CD14-positive monocyte (primary cell): ENCODE results near the gene TYK2. TPM values are rescaled to one million over a fixed set of nuclear protein-coding genes. Genes with fewer than 3 reads are reported as not detected.
A peak's percentile ranks its signal among the peaks of the same experiment; 100 is the strongest.

Experiments used
- DNase-seq, 3 donors: peaks; one replicate each; pipeline ENCODE4 v3.0.0-alpha.2; 2011 to 2022
- H2AFZ ChIP-seq: 2 replicates; pipeline ENCODE4 v1.6.0; 2012; ENCODE audit warnings: mild to moderate bottlenecking, low read depth, low read length, inconsistent platforms; ENCODE audit not compliant: insufficient read depth, poor library complexity, severe bottlenecking
- H3K27ac ChIP-seq, 2 donors: 1 replicate in 1 of 2; 2 replicates in 1 of 2; pipeline ENCODE4 v1.5.1; 2012 to 2013; ENCODE audit warnings: low read length in 2 of 2, control low read depth in 1 of 2, inconsistent platforms in 1 of 2, low read depth in 1 of 2, mild to moderate bottlenecking in 1 of 2
- H3K27me3 ChIP-seq, 2 donors: one replicate each; pipeline versions ENCODE4 v1.6.0 to v1.6.1; 2011 to 2013; ENCODE audit warnings: low read length in 2 of 2; ENCODE audit not compliant: control insufficient read depth in 2 of 2, insufficient read depth in 2 of 2
- H3K36me3 ChIP-seq, 2 donors: replicated peaks in 1 of 2; 1 replicate in 1 of 2; 2 replicates in 1 of 2; pipeline versions ENCODE4 v1.5.1 to v1.6.1; 2012 to 2013; ENCODE audit warnings: low read length in 2 of 2, control low read depth in 1 of 2, inconsistent platforms in 1 of 2, mild to moderate bottlenecking in 1 of 2; ENCODE audit not compliant: insufficient read depth in 2 of 2, control insufficient read depth in 1 of 2
- H3K4me1 ChIP-seq, 2 donors: 1 replicate in 1 of 2; 2 replicates in 1 of 2; pipeline versions ENCODE4 v1.5.1 to v1.6.1; 2012 to 2013; ENCODE audit warnings: low read length in 2 of 2, control low read depth in 1 of 2, inconsistent platforms in 1 of 2, mild to moderate bottlenecking in 1 of 2, moderate library complexity in 1 of 2; ENCODE audit not compliant: insufficient read depth in 2 of 2, control insufficient read depth in 1 of 2
- H3K4me2 ChIP-seq: replicated peaks from 2 replicates; pipeline ENCODE3; 2012; ENCODE audit warnings: low read length, moderate library complexity, mild to moderate bottlenecking; ENCODE audit not compliant: poor library complexity, severe bottlenecking; ENCODE audit errors: extremely low read depth
- H3K4me3 ChIP-seq, 3 experiments: fragments of 200-600 bp in 1 of 3; sonication (generic) in 1 of 3; replicated peaks in 1 of 3; 1 replicate in 2 of 3; 2 replicates in 1 of 3; pipeline ENCODE4 v1.5.1; 2011 to 2013; ENCODE audit warnings: low read length in 3 of 3, mild to moderate bottlenecking in 3 of 3, control low read depth in 2 of 3, low read depth in 2 of 3, inconsistent platforms in 1 of 3, moderate library complexity in 1 of 3
- H3K79me2 ChIP-seq: 2 replicates; pipeline ENCODE4 v1.6.0; 2012; ENCODE audit warnings: mild to moderate bottlenecking, control low read depth, inconsistent platforms, low read length, moderate library complexity; ENCODE audit not compliant: insufficient read depth
- H3K9ac ChIP-seq: 2 replicates; pipeline ENCODE4 v1.6.0; 2017; ENCODE audit warnings: low read length, mild to moderate bottlenecking; ENCODE audit not compliant: insufficient read depth, poor library complexity, severe bottlenecking
- H3K9me3 ChIP-seq, 2 donors: replicated peaks in 1 of 2; 1 replicate in 1 of 2; 2 replicates in 1 of 2; pipeline versions ENCODE4 v1.5.1 to v1.6.1; 2012 to 2013; ENCODE audit warnings: low read length in 2 of 2, control low read depth in 1 of 2; ENCODE audit not compliant: control insufficient read depth in 1 of 2, insufficient read depth in 1 of 2
- H4K20me1 ChIP-seq: 2 replicates; pipeline ENCODE4 v1.6.0; 2012; ENCODE audit warnings: mild to moderate bottlenecking, low read length, control low read depth, moderate library complexity; ENCODE audit not compliant: insufficient read depth
- H3K27ac Mint-ChIP-seq, 7 donors: one replicate each; pipeline ENCODE4 v1.8.0; 2020; ENCODE audit warnings: mild to moderate bottlenecking in 7 of 7, mixed read lengths in 7 of 7, moderate library complexity in 6 of 7, inconsistent platforms in 2 of 7
- H3K27me3 Mint-ChIP-seq, 3 donors: one replicate each; pipeline ENCODE4 v1.8.0; 2021 to 2022; ENCODE audit warnings: low read depth in 3 of 3, mild to moderate bottlenecking in 3 of 3, mixed read lengths in 3 of 3, moderate library complexity in 3 of 3, inconsistent platforms in 1 of 3
- H3K36me3 Mint-ChIP-seq, 2 donors: one replicate each; pipeline ENCODE4 v1.8.0; 2020; ENCODE audit warnings: mixed read lengths in 2 of 2, inconsistent platforms in 1 of 2, mild to moderate bottlenecking in 1 of 2
- H3K4me1 Mint-ChIP-seq: one replicate; pipeline ENCODE4 v1.8.0; 2020; ENCODE audit warnings: mild to moderate bottlenecking, mixed read lengths
- H3K4me3 Mint-ChIP-seq, 2 donors: one replicate each; pipeline ENCODE4 v1.8.0; 2020; ENCODE audit warnings: mild to moderate bottlenecking in 2 of 2, mixed read lengths in 2 of 2, moderate library complexity in 1 of 2
- H3K9me3 Mint-ChIP-seq, 7 donors: one replicate each; pipeline ENCODE4 v1.8.0; 2020 to 2022; ENCODE audit warnings: mixed read lengths in 7 of 7, mild to moderate bottlenecking in 6 of 7, moderate library complexity in 6 of 7, inconsistent platforms in 2 of 7
- WGBS: methylation state at CpG from one replicate; pipeline ENCODE4 v1.1.5; 2013; ENCODE audit warnings: missing lambda C conversion rate; ENCODE audit not compliant: insufficient coverage; 5-methylcytosine and 5-hydroxymethylcytosine counted together
- intact Hi-C, 2 donors: fragments of 100-400 bp; cut with micrococcal nuclease; formaldehyde crosslinking; loops; one replicate each; pipeline versions ENCODE4 v1.15.0 to v1.15.1; 2023
- polyA plus RNA-seq, 3 donors: library from polyadenylated mRNA; depleted of rRNA in 1 of 3; unstranded in 2 of 3; stranded (reverse) in 1 of 3; fragments of 300-500 nt in 2 of 3; fragments of >200 nt in 1 of 3; fragmentation: Illumina TruSeq in 2 of 3; gene quantifications; 1 replicate in 2 of 3; 2 replicates in 1 of 3; pipeline ENCODE4 v1.2.3, GENCODE V29; 2012 to 2021
- TF ChIP-seq, protein P1 (sequence below): fragments of 200-600 bp; IDR thresholded peaks from one replicate; pipeline ENCODE4 v1.8.0; 2022; ENCODE audit warnings: antibody characterized with exemption, mild to moderate bottlenecking

TYK2 gene
- polyA plus RNA-seq, 3 donors = 82.9 to 441 (median 113) TPM

- Histone ChIP-seq H3K4me3 (no peak overlapping the region), H3K4me1 (peaks cover 80 to 93% of the 10 kb centered on the region in 2 donors), H3K4me2 (no peak overlapping the region), H3K27ac (peak overlapping the region in 1 of 2 donors; percentile 84), H3K9me3 (no peaks in the 10 kb centered on the region), H4K20me1 (no peaks in the 10 kb centered on the region), H3K36me3 (no peaks in the 10 kb centered on the region), H3K79me2 (no peaks in the 10 kb centered on the region), H3K27me3 (peaks cover 6 to 30% of the 10 kb centered on the region in 2 donors), H2AFZ (no peak overlapping the region), H3K9ac (peak overlapping the region; percentile 5)
- Mint-ChIP-seq H3K9me3 (peaks cover 3 to 23% (median 7%) of the 10 kb centered on the region in 7 donors), H3K4me1 (peaks cover 89% of the 10 kb centered on the region), H3K27ac (peak overlapping the region; percentile 85 to 99 (median 97)), H3K27me3 (peaks cover 42 to 73% (median 57%) of the 10 kb centered on the region in 3 donors), H3K36me3 (peaks cover 22 to 34% of the 10 kb centered on the region in 2 donors), H3K4me3 (peak overlapping the region; percentile 10 to 53)
- DNase-seq = no peak
- intact Hi-C loops = loop anchor here in 1 of 2 donors (10.0 kb wide), 1 partner anchor 1138 kb away; no protein-coding TSS in a partner anchor
- TF ChIP-seq, protein P1, sequence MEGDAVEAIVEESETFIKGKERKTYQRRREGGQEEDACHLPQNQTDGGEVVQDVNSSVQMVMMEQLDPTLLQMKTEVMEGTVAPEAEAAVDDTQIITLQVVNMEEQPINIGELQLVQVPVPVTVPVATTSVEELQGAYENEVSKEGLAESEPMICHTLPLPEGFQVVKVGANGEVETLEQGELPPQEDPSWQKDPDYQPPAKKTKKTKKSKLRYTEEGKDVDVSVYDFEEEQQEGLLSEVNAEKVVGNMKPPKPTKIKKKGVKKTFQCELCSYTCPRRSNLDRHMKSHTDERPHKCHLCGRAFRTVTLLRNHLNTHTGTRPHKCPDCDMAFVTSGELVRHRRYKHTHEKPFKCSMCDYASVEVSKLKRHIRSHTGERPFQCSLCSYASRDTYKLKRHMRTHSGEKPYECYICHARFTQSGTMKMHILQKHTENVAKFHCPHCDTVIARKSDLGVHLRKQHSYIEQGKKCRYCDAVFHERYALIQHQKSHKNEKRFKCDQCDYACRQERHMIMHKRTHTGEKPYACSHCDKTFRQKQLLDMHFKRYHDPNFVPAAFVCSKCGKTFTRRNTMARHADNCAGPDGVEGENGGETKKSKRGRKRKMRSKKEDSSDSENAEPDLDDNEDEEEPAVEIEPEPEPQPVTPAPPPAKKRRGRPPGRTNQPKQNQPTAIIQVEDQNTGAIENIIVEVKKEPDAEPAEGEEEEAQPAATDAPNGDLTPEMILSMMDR = no peak
- 85% methylated on average over 5 of the region's 6 CpGs for WGBS
Measured at GRCh38 chr19:10427169-10427568, 46.8 kb upstream of the TYK2 start.

DNA sequence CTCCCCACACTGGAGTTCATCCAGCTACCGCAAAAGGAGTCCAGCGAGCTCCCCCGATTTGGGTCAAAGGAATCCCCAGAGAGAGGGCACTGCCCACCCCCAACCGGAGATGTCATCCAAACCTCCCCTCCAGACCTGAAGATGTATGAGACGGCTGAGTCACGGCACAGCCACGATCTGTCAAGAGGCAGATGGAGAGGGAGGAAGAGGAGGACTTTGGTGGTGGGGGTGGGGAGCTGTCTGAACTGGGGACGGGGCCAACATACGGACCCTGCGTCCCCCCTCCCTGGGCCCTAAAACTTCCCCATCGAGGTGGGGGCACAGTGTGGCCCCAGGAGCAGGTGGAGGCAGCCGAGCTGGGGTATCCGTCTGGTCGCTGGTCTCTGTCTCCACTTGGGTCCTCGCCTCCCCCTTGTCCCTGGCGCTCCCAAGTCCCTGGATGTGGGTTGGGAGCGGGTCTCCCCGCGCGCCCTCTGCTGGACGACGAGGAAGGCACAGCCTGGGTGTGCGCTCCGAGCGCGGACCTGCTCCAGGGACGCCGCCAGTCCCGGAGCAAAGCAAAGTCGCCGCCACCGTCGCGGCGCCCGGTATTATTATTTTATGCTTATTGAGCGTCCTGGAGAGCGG lies 43.8 kb upstream of the TYK2 start:
- H3K9ac ChIP-seq = peak overlapping the region; percentile 82
- peak overlapping the region; percentile 92 to 99 (median 97) for H3K27ac Mint-ChIP-seq
- peaks cover 24 to 39% of the 10 kb centered on the region in 2 donors for H3K36me3 Mint-ChIP-seq
- TF ChIP-seq, protein P1 = peak; percentile 91
- no peaks in the 10 kb centered on the region for H4K20me1 ChIP-seq
- H3K9me3 ChIP-seq = peaks cover 0 to 8% of the 10 kb centered on the region in 2 donors
- peak overlapping the region; percentile 27 to 71 (median 35) for H3K4me3 ChIP-seq
- no peaks in the 10 kb centered on the region for H3K79me2 ChIP-seq
- H3K4me1 ChIP-seq = peaks cover 87 to 96% of the 10 kb centered on the region in 2 donors
- H3K27me3 Mint-ChIP-seq = peaks cover 48 to 75% (median 59%) of the 10 kb centered on the region in 3 donors
- no peak overlapping the region for H2AFZ ChIP-seq
- H3K27me3 ChIP-seq = peaks cover 25 to 39% of the 10 kb centered on the region in 2 donors
- H3K4me1 Mint-ChIP-seq = peaks cover 89% of the 10 kb centered on the region
- intact Hi-C loops = loop anchor here in 1 of 2 donors (10.0 kb wide), 1 partner anchor 1141 kb away; no protein-coding TSS in a partner anchor
- DNase-seq = peak; percentile 83 to 94 (median 85)
- peak overlapping the region; percentile 82 for H3K4me2 ChIP-seq
- WGBS = under 1% methylated on average over 35 of the region's 38 CpGs
- peak overlapping the region; percentile 81 to 90 for H3K4me3 Mint-ChIP-seq
- peak overlapping the region; percentile 60 to 84 for H3K27ac ChIP-seq
- H3K9me3 Mint-ChIP-seq = peaks cover 3 to 39% (median 16%) of the 10 kb centered on the region in 7 donors
- H3K36me3 ChIP-seq = no peaks in the 10 kb centered on the region
